ENCODE measurements around the gene MMAB. TPM values are rescaled to one million over a fixed set of nuclear protein-coding genes. Genes with fewer than 3 reads are reported as not detected.

Gene MMAB
- polyA plus RNA-seq, 1 experiment, result 22.2 TPM

- Histone ChIP-seq H3K36me3 (ENCODE audit: control insufficient read depth, insufficient read depth, low read length) (no peaks in the 10 kb centered on the region), H3K4me3 (ENCODE audit: low read depth, low read length) (no peak overlapping the region), H3K27me3 (ENCODE audit: control insufficient read depth, insufficient read depth, low read length) (peaks cover 8% of the 10 kb centered on the region)
- no peak for DNase-seq (ENCODE audit: low read depth)
- CTCF ChIA-PET, result interaction anchor here (4.8 kb wide), 1 partner anchor 14 kb away, joined by 21 read pairs; no protein-coding TSS in a partner anchor
- POLR2A ChIA-PET, result no interaction called here
- TF ChIP-seq, protein P1, sequence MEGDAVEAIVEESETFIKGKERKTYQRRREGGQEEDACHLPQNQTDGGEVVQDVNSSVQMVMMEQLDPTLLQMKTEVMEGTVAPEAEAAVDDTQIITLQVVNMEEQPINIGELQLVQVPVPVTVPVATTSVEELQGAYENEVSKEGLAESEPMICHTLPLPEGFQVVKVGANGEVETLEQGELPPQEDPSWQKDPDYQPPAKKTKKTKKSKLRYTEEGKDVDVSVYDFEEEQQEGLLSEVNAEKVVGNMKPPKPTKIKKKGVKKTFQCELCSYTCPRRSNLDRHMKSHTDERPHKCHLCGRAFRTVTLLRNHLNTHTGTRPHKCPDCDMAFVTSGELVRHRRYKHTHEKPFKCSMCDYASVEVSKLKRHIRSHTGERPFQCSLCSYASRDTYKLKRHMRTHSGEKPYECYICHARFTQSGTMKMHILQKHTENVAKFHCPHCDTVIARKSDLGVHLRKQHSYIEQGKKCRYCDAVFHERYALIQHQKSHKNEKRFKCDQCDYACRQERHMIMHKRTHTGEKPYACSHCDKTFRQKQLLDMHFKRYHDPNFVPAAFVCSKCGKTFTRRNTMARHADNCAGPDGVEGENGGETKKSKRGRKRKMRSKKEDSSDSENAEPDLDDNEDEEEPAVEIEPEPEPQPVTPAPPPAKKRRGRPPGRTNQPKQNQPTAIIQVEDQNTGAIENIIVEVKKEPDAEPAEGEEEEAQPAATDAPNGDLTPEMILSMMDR (IDR thresholded peaks at IDR 0.05; ENCODE audit: insufficient read depth, low read depth, low read length), result no peak
These were observed 38.7 kb upstream of the MMAB start for GRCh38 chr12:109612003-109612402.

DNA sequence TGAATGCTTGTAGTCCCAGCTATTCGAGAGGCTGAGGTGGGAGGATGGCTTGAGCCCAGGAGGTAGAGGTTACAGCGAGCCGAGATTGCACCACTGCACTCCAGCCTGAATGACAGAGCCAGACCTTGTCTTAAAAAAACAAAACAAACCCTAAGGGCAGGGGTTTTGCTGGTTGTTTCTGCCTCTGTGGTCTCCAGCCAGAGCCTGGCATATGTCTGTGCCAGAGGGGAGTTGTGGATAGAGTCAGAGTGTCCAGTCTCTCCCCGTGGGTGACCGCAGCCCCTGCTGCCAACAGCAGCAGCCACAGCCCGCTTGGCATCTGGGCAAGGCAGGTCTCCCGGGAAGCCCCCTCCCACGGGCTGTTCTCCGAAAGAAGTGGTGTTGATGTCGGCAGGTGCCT is 37.9 kb upstream of the MMAB start:
- ChIA-PET POLR2A (no interaction called here), CTCF (interaction anchor here (1.6 kb wide), 1 partner anchor 14 kb away, joined by 9 read pairs; no protein-coding TSS in a partner anchor)
- peaks cover 4% of the 10 kb centered on the region for H3K27me3 ChIP-seq (ENCODE audit: control insufficient read depth, insufficient read depth, low read length)

DNA sequence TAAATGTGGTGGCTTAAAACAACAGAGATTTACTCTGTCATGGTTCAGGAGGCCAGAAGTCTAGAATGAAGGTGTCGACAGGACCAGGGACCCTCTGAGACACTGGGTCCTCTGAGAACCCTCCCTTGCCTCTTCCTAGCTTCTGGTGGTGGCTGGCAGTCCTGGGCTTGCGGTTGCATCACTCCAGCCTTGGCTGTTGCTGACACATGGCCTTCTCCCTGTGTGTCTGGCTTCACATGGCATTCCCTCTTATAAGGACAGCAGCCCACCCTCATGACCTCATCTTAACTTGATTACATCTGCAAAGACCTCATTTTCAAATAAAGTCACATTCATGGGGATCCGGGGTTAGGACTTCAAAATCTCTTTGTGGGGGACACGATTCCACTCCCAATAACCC is 37.2 kb upstream of the MMAB start:
- TF ChIP-seq, protein P1 (IDR thresholded peaks at IDR 0.05; ENCODE audit: insufficient read depth, low read depth, low read length), result no peak
- no peaks in the 10 kb centered on the region for H3K36me3 ChIP-seq (ENCODE audit: control insufficient read depth, insufficient read depth, low read length)
- peaks cover 6% of the 10 kb centered on the region for H3K27me3 ChIP-seq (ENCODE audit: control insufficient read depth, insufficient read depth, low read length)
- CTCF ChIA-PET, result interaction anchor here (1.6 kb wide), 1 partner anchor 13 kb away, joined by 9 read pairs; no protein-coding TSS in a partner anchor
- DNase-seq (ENCODE audit: low read depth), result no peak
- POLR2A ChIA-PET, result no interaction called here
- H3K4me3 ChIP-seq (ENCODE audit: low read depth, low read length), result no peak overlapping the region

More for the DNA sequence above, 37.9 kb upstream of the MMAB start:
- TF ChIP-seq, protein P1 (IDR thresholded peaks at IDR 0.05; ENCODE audit: insufficient read depth, low read depth, low read length), result no peak
- no peaks in the 10 kb centered on the region for H3K36me3 ChIP-seq (ENCODE audit: control insufficient read depth, insufficient read depth, low read length)
- no peak for DNase-seq (ENCODE audit: low read depth)
- no peak overlapping the region for H3K4me3 ChIP-seq (ENCODE audit: low read depth, low read length)

DNA sequence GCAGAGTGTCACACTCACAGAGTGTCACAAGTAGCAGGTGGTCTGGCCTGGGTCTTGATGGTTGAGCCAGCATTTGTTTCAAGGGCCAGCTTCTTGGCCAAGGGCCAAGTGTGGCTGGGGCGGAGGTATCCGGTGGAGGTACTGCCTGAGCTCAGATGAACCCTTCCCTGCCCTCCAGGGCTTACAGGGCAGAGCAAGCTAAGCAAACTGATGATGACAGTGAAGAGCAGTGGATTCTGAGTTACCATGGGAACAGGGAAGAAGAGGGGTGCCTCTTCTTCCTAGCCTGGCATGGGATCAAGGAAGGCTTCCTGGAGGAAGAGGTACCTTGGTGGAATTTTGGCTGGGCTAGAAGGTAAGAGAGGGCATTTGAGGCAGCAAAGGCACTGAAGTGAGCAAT is 36.0 kb upstream of the MMAB start:
- DNase-seq (ENCODE audit: low read depth), result no peak
- CTCF ChIA-PET, result interaction anchor here (3.6 kb wide), 1 partner anchor 11 kb away, joined by 22 read pairs; no protein-coding TSS in a partner anchor
- POLR2A ChIA-PET, result no interaction called here
- Histone ChIP-seq H3K36me3 (ENCODE audit: control insufficient read depth, insufficient read depth, low read length) (no peaks in the 10 kb centered on the region), H3K27me3 (ENCODE audit: control insufficient read depth, insufficient read depth, low read length) (peaks cover 4% of the 10 kb centered on the region), H3K4me3 (ENCODE audit: low read depth, low read length) (no peak overlapping the region)
- TF ChIP-seq, protein P1 (IDR thresholded peaks at IDR 0.05; ENCODE audit: insufficient read depth, low read depth, low read length), result no peak

- ChIA-PET POLR2A (no interaction called here), CTCF (interaction anchor here (3.6 kb wide), 1 partner anchor 11 kb away, joined by 22 read pairs; no protein-coding TSS in a partner anchor)
- Histone ChIP-seq H3K27me3 (ENCODE audit: control insufficient read depth, insufficient read depth, low read length) (peaks cover 4% of the 10 kb centered on the region), H3K4me3 (ENCODE audit: low read depth, low read length) (no peak overlapping the region), H3K36me3 (ENCODE audit: control insufficient read depth, insufficient read depth, low read length) (no peaks in the 10 kb centered on the region)
- no peak for DNase-seq (ENCODE audit: low read depth)
- TF ChIP-seq, protein P1 (IDR thresholded peaks at IDR 0.05; ENCODE audit: insufficient read depth, low read depth, low read length), result no peak
These were observed 35.5 kb upstream of the MMAB start for GRCh38 chr12:109608793-109609192.
